K562 (cell line): ENCODE data around the gene RHBDF2.

Source experiments
- CHAMP1 ChIP-seq: fragments of 450-650 bp; IDR thresholded peaks from 2 replicates; pipeline ENCODE4 v1.6.1; 2016; ENCODE audit warnings: mild to moderate bottlenecking
- GTF2A2 ChIP-seq: IDR thresholded peaks from 2 replicates; pipeline ENCODE4 v1.6.1; 2016; ENCODE audit warnings: mild to moderate bottlenecking, missing genetic modification characterization, missing compliant biosample characterization
- NR0B1 ChIP-seq: fragments of 450-650 bp; IDR thresholded peaks from one replicate; pipeline ENCODE4 v1.6.1; 2018; ENCODE audit warnings: mild to moderate bottlenecking, moderate library complexity; ENCODE audit not compliant: partially characterized antibody
- NR2C2 ChIP-seq, 2 experiments: fragments of 200-800 bp in 1 of 2; sonication (Bioruptor generic) in 1 of 2; sonication (generic) in 1 of 2; formaldehyde crosslinking in 1 of 2; IDR thresholded peaks; 2 replicates each; pipeline versions ENCODE4 v1.6.1 to v1.8.0; 2016 to 2022; ENCODE audit warnings: mild to moderate bottlenecking in 1 of 2, missing compliant biosample characterization in 1 of 2, missing genetic modification characterization in 1 of 2, missing genetic modification reagents in 1 of 2
- POLR2A ChIP-seq: fragments of 450-650 bp; conservative IDR thresholded peaks from 2 replicates; pipeline ENCODE4 v1.6.1; 2016
- SRF ChIP-seq, 2 experiments: fragments of 250-450, 450-650 bp in 1 of 2; sonication (Bioruptor Pico) in 1 of 2; sonication (generic) in 1 of 2; formaldehyde crosslinking; IDR thresholded peaks; 2 replicates each; pipeline versions ENCODE4 v1.5.0 to v1.5.1; 2020 to 2022; ENCODE audit warnings: mild to moderate bottlenecking in 1 of 2, missing genetic modification reagents in 1 of 2
- TEAD4 ChIP-seq, 2 experiments: sonication (generic) in 1 of 2; formaldehyde crosslinking in 1 of 2; IDR thresholded peaks; 2 replicates each; pipeline versions ENCODE4 v1.6.1 to v1.8.0; 2012 to 2022; ENCODE audit warnings: borderline replicate concordance in 1 of 2, inconsistent platforms in 1 of 2, low read length in 1 of 2, mild to moderate bottlenecking in 1 of 2, missing genetic modification reagents in 1 of 2
- ZNF445 ChIP-seq: fragments of 250-450 bp; sonication (Bioruptor Pico); IDR thresholded peaks from 2 replicates; pipeline ENCODE4 v1.4.0; 2020; ENCODE audit warnings: low read depth, mild to moderate bottlenecking, moderate library complexity
- ZSCAN29 ChIP-seq: fragments of 450-650 bp; IDR thresholded peaks from 2 replicates; pipeline ENCODE4 v1.6.1; 2017

GRCh38 chr17:76527430-76528111, 26.3 kb upstream of the RHBDF2 start:
- TF ChIP-seq SRF (CRISPR knock-in tag; IDR thresholded peaks at IDR 0.05): no peak
- TF ChIP-seq TEAD4 (IDR thresholded peaks at IDR 0.05; ENCODE audit: low read length): no peak
- TF ChIP-seq TEAD4 (CRISPR knock-in tag; IDR thresholded peaks at IDR 0.05; ENCODE audit: borderline replicate concordance): no peak
- TF ChIP-seq ZNF445 (CRISPR knock-in tag): no peak
- TF ChIP-seq NR2C2 (CRISPR knock-in tag; IDR thresholded peaks at IDR 0.05): no peak
- TF ChIP-seq NR2C2 (tag; IDR thresholded peaks at IDR 0.05): no peak
- no peak for TF ChIP-seq GTF2A2 (tag)
- TF ChIP-seq ZSCAN29: no peak
- no peak for TF ChIP-seq NR0B1
- TF ChIP-seq POLR2A: no peak
- no peak for TF ChIP-seq CHAMP1
